Common myeloid progenitor, CD34-positive (primary cell): ENCODE measurements around the gene BRIX1.
"Not testable (repeated sequence)": the region's sequence is repeated elsewhere in the genome, so short reads cannot be mapped to it uniquely, and the experiment has no call there.

Experiments used
- CTCF ChIA-PET: fragments of 350-600 bp; sonication (Branson Sonifier 250); formaldehyde crosslinking; loops from one replicate; lab custom pipeline; 2021; ENCODE audit warnings: antibody characterized with exemption; lab: Charles Lee
- POLR2A ChIA-PET: fragments of 350-600 bp; sonication (Branson Sonifier 250); formaldehyde crosslinking; loops from one replicate; lab custom pipeline; 2021; ENCODE audit warnings: antibody characterized with exemption; lab: Charles Lee
- DNase-seq, 3 donors: peaks; one replicate each; pipeline versions ENCODE4 v3.0.0 to v3.0.0-alpha.2; 2013
- H3K27ac ChIP-seq, 2 experiments: 1 replicate in 1 of 2; 2 replicates in 1 of 2; pipeline ENCODE4 v1.7.0; 2013; ENCODE audit warnings: inconsistent platforms in 2 of 2, low read length in 2 of 2, mild to moderate bottlenecking in 2 of 2, low read depth in 1 of 2, moderate library complexity in 1 of 2; ENCODE audit not compliant: severe bottlenecking in 2 of 2, insufficient read depth in 1 of 2, poor library complexity in 1 of 2
- H3K27me3 ChIP-seq, 5 experiments: replicated peaks in 2 of 5; 1 replicate in 3 of 5; 2 replicates in 2 of 5; pipeline versions ENCODE4 v1.6.1 to v1.7.0; 2013; ENCODE audit warnings: low read length in 4 of 5, mild to moderate bottlenecking in 2 of 5, moderate library complexity in 2 of 5, inconsistent platforms in 1 of 5; ENCODE audit not compliant: insufficient read depth in 5 of 5, control insufficient read depth in 4 of 5
- H3K36me3 ChIP-seq, 4 experiments: 1 replicate in 2 of 4; 2 replicates in 2 of 4; pipeline versions ENCODE4 v1.6.1 to v1.7.0; 2013; ENCODE audit warnings: low read length in 3 of 4, control low read depth in 1 of 4, mild to moderate bottlenecking in 1 of 4; ENCODE audit not compliant: control insufficient read depth in 4 of 4, insufficient read depth in 4 of 4
- H3K4me1 ChIP-seq, 4 experiments: 1 replicate in 3 of 4; 2 replicates in 1 of 4; pipeline versions ENCODE4 v1.6.1 to v1.7.1; 2013; ENCODE audit warnings: low read length in 3 of 4, mild to moderate bottlenecking in 3 of 4, control low read depth in 1 of 4, inconsistent platforms in 1 of 4, moderate library complexity in 1 of 4; ENCODE audit not compliant: control insufficient read depth in 4 of 4, insufficient read depth in 4 of 4; ENCODE audit errors: control extremely low read depth in 1 of 4
- H3K4me3 ChIP-seq, 7 experiments: 1 replicate in 4 of 7; 2 replicates in 3 of 7; pipeline versions ENCODE4 v1.5.1 to v1.7.0; 2013; ENCODE audit warnings: mild to moderate bottlenecking in 7 of 7, low read length in 6 of 7, moderate library complexity in 6 of 7, inconsistent platforms in 2 of 7, low read depth in 2 of 7, control low read depth in 1 of 7; ENCODE audit not compliant: insufficient read depth in 4 of 7, control insufficient read depth in 1 of 7; ENCODE audit errors: extremely low read depth in 1 of 7
- H3K9me3 ChIP-seq, 5 experiments: 1 replicate in 4 of 5; 2 replicates in 1 of 5; pipeline versions ENCODE4 v1.6.1 to v1.7.1; 2013; ENCODE audit warnings: low read length in 4 of 5, mild to moderate bottlenecking in 2 of 5, inconsistent platforms in 1 of 5, low read depth in 1 of 5, moderate library complexity in 1 of 5; ENCODE audit not compliant: control insufficient read depth in 4 of 5, insufficient read depth in 2 of 5; ENCODE audit errors: control extremely low read depth in 1 of 5
- WGBS: methylation state at CpG from one replicate; pipeline ENCODE4 v1.1.5; 2013; ENCODE audit not compliant: insufficient coverage; 5-methylcytosine and 5-hydroxymethylcytosine counted together

BRIX1 gene

GRCh38 chr5:34968258-34968657 lies 52.7 kb downstream of the BRIX1 start:
- ChIA-PET POLR2A (no interaction called here), CTCF (interaction anchor here (1.0 kb wide), 2 partner anchors 10 kb away, joined by 3 read pairs; no protein-coding TSS in a partner anchor)
- DNase-seq, result no peak
- Histone ChIP-seq H3K27me3 (no peaks in the 10 kb centered on the region), H3K27ac (no peak overlapping the region), H3K4me1 (no peaks in the 10 kb centered on the region), H3K9me3 (peaks cover 2 to 6% (median 3%) of the 10 kb centered on the region in 5 experiments), H3K36me3 (peaks cover 0 to 2% (median 0%) of the 10 kb centered on the region in 4 experiments), H3K4me3 (no peak overlapping the region)
- WGBS, result 94% methylated on average over 2 of the region's 2 CpGs

GRCh38 chr5:34970552-34970951 lies 55.0 kb downstream of the BRIX1 start:
- POLR2A ChIA-PET, result no interaction called here
- whole genome bisulfite sequencing, result no CpG with 5 or more reads among the region's 1 CpG
- CTCF ChIA-PET, result no interaction called here

GRCh38 chr5:34971655-34972054 lies 56.1 kb downstream of the BRIX1 start:
- POLR2A ChIA-PET, H3K27ac ChIP-seq, DNase-seq, H3K4me1 ChIP-seq, H3K4me3 ChIP-seq, CTCF ChIA-PET, H3K36me3 ChIP-seq, H3K9me3 ChIP-seq, H3K27me3 ChIP-seq: not testable (repeated sequence)
- WGBS, result no CpG with 5 or more reads among the region's 4 CpGs

More at GRCh38 chr5:34970552-34970951, 55.0 kb downstream of the BRIX1 start:
- no peak for DNase-seq
- H3K4me1 ChIP-seq, result no peaks in the 10 kb centered on the region
- H3K27ac ChIP-seq, result no peak overlapping the region
- peaks cover under 1 to 5% (median 2%) of the 10 kb centered on the region in 5 experiments for H3K9me3 ChIP-seq
- H3K4me3 ChIP-seq, result no peak overlapping the region
- no peaks in the 10 kb centered on the region for H3K36me3 ChIP-seq
- H3K27me3 ChIP-seq, result no peaks in the 10 kb centered on the region
